Erythroblast (primary cell): Measurements from ENCODE around the gene URM1.

Experiments
- GATA1 ChIP-seq: IDR thresholded peaks from 2 replicates; pipeline ENCODE4 v1.6.1; 2011; ENCODE audit warnings: low read depth, mild to moderate bottlenecking, control low read depth, low read length, moderate library complexity
- POLR2A ChIP-seq: IDR thresholded peaks from 2 replicates; pipeline ENCODE4 v1.6.1; 2011; ENCODE audit warnings: mild to moderate bottlenecking, low read length

GRCh38 chr9:128394379-128395168 lies 23.4 kb downstream of the URM1 start:
- TF ChIP-seq POLR2A (no peak), GATA1 (no peak)
